GM06990 (cell line): Measurements from ENCODE around the gene TMEM125.

Experiments used
- DNase-seq: peaks from one replicate; pipeline ENCODE4 v3.0.0-alpha.2; 2011; ENCODE audit not compliant: insufficient read length; ENCODE audit errors: extremely low read depth
- H3K27me3 ChIP-seq: replicated peaks from 2 replicates; pipeline ENCODE4 v1.6.0; 2011; ENCODE audit warnings: low read length; ENCODE audit not compliant: control insufficient read depth, insufficient read depth
- H3K36me3 ChIP-seq: 2 replicates; pipeline ENCODE4 v1.5.1; 2011; ENCODE audit warnings: low read length; ENCODE audit not compliant: control insufficient read depth, insufficient read depth
- H3K4me3 ChIP-seq: replicated peaks from 2 replicates; pipeline ENCODE4 v1.5.1; 2011; ENCODE audit warnings: low read depth, mild to moderate bottlenecking, control low read depth, low read length
- CTCF ChIP-seq: IDR thresholded peaks from 2 replicates; pipeline ENCODE4 v1.5.1; 2011; ENCODE audit warnings: low read length, control low read depth, mild to moderate bottlenecking, inconsistent platforms; ENCODE audit not compliant: insufficient read depth, poor library complexity, severe bottlenecking

TMEM125 gene

GRCh38 chr1:43300378-43301094 lies 30.8 kb downstream of the TMEM125 start, which contains the start of gene TIE1:
TIE1 (plus strand) TSS chr1:43300982; CDS start chr1:43301072, 90 bp downstream.
- TF ChIP-seq CTCF = no peak
- Histone ChIP-seq H3K4me3 (no peak within 1 kb of the TSS), H3K36me3 (no peaks in the 10 kb centered on the region), H3K27me3 (no peaks in the 10 kb centered on the region; the same call in 1 of the 2 replicates)
- no peak for DNase-seq

- TF ChIP-seq CTCF = no peak
- DNase-seq = no peak
- Histone ChIP-seq H3K27me3 (no peaks in the 10 kb centered on the region; the same call in 1 of the 2 replicates), H3K4me3 (no peak overlapping the region), H3K36me3 (no peaks in the 10 kb centered on the region)
Observed at GRCh38 chr1:43302201-43302600, 32.4 kb downstream of the TMEM125 start.

- TF ChIP-seq CTCF = no peak
- Histone ChIP-seq H3K4me3 (no peak overlapping the region), H3K27me3 (no peaks in the 10 kb centered on the region; the same call in 1 of the 2 replicates), H3K36me3 (no peaks in the 10 kb centered on the region)
- no peak for DNase-seq
Observed at GRCh38 chr1:43302721-43303470, 33.1 kb downstream of the TMEM125 start.

GRCh38 chr1:43303471-43304313 lies 33.9 kb downstream of the TMEM125 start:
- no peak for TF ChIP-seq CTCF

GRCh38 chr1:43304314-43304681 lies 34.5 kb downstream of the TMEM125 start:
- no peaks in the 10 kb centered on the region for H3K36me3 ChIP-seq
- no peak for TF ChIP-seq CTCF
- no peak overlapping the region for H3K4me3 ChIP-seq
- no peak for DNase-seq
- H3K27me3 ChIP-seq = no peaks in the 10 kb centered on the region; the same call in 1 of the 2 replicates

More at GRCh38 chr1:43303471-43304313, 33.9 kb downstream of the TMEM125 start:
- H3K4me3 ChIP-seq = no peak overlapping the region
- no peaks in the 10 kb centered on the region; the same call in 1 of the 2 replicates for H3K27me3 ChIP-seq
- no peaks in the 10 kb centered on the region for H3K36me3 ChIP-seq
- no peak for DNase-seq
